SIG-M5 treated with dmso at 0.1 percent for 504 hours (cell line): ENCODE data around the gene SMPD3.

Source experiments
- DNase-seq: peaks from one replicate; lab custom pipeline; 2025; ENCODE audit not compliant: unreplicated experiment; lab: John Stamatoyannopoulos, UW

SMPD3 gene

GRCh38 chr16:68444056-68444657 lies 4.2 kb downstream of the SMPD3 start:
- DNase-seq = no peak

GRCh38 chr16:68436581-68436980 lies 11.7 kb downstream of the SMPD3 start:
- DNase-seq = no peak

- no peak for DNase-seq
These were observed 13.6 kb downstream of the SMPD3 start for GRCh38 chr16:68434624-68435210.

GRCh38 chr16:68433316-68433715 lies 15.0 kb downstream of the SMPD3 start:
- no peak for DNase-seq

- no peak for DNase-seq
These were observed 15.6 kb downstream of the SMPD3 start for GRCh38 chr16:68432701-68433100.

GRCh38 chr16:68429076-68429854 lies 19.0 kb downstream of the SMPD3 start:
- no peak for DNase-seq

- no peak for DNase-seq
These were observed 20.5 kb downstream of the SMPD3 start for GRCh38 chr16:68427649-68428303.

GRCh38 chr16:68426347-68426652 lies 22.0 kb downstream of the SMPD3 start:
- no peak for DNase-seq

GRCh38 chr16:68425498-68426346 lies 22.6 kb downstream of the SMPD3 start:
- no peak for DNase-seq

- DNase-seq = no peak
These were observed 24.5 kb downstream of the SMPD3 start for GRCh38 chr16:68423771-68424170.

GRCh38 chr16:68422396-68422960 lies 25.8 kb downstream of the SMPD3 start:
- DNase-seq = no peak

GRCh38 chr16:68421076-68421475 lies 27.2 kb downstream of the SMPD3 start:
- no peak for DNase-seq

- no peak for DNase-seq
These were observed 27.9 kb downstream of the SMPD3 start for GRCh38 chr16:68420366-68420942.

GRCh38 chr16:68417711-68418301 lies 30.5 kb downstream of the SMPD3 start:
- DNase-seq = no peak

GRCh38 chr16:68416057-68417046 lies 32.0 kb downstream of the SMPD3 start:
- DNase-seq = peak; percentile 43

GRCh38 chr16:68414581-68414980 lies 33.7 kb downstream of the SMPD3 start:
- no peak for DNase-seq

GRCh38 chr16:68412061-68412460 lies 36.2 kb downstream of the SMPD3 start:
- DNase-seq = no peak

GRCh38 chr16:68411086-68411485 lies 37.2 kb downstream of the SMPD3 start:
- no peak for DNase-seq

- DNase-seq = no peak
These were observed 39.3 kb downstream of the SMPD3 start for GRCh38 chr16:68408967-68409366.
